Activated CD4-positive, alpha-beta T cell treated with anti-CD3 and anti-CD28 coated beads, Interleukin-2, amount 10 ng/mL, durations not matched to agents 7 days and 5 days (primary cell): ENCODE data around the gene TYRP1. TPM values are rescaled to one million over a fixed set of nuclear protein-coding genes. Genes with fewer than 3 reads are reported as not detected.

Source experiments
- CTCF ChIA-PET: fragments of 350-600 bp; sonication (Branson Sonifier 250); formaldehyde crosslinking; loops from one replicate; lab custom pipeline; 2021; ENCODE audit warnings: antibody characterized with exemption; lab: Charles Lee
- POLR2A ChIA-PET: fragments of 350-600 bp; sonication (Branson Sonifier 250); formaldehyde crosslinking; loops from one replicate; lab custom pipeline; 2021; ENCODE audit warnings: antibody characterized with exemption; lab: Charles Lee
- DNase-seq: peaks from one replicate; pipeline ENCODE4 v3.0.0-alpha.2; 2020
- H3K27ac Mint-ChIP-seq: one replicate; pipeline ENCODE4 v1.8.0; 2021; ENCODE audit warnings: mild to moderate bottlenecking, moderate library complexity, mixed read lengths
- H3K27me3 Mint-ChIP-seq: one replicate; pipeline ENCODE4 v1.8.0; 2021; ENCODE audit warnings: mixed read lengths
- H3K36me3 Mint-ChIP-seq: one replicate; pipeline ENCODE4 v1.8.0; 2021; ENCODE audit warnings: low read depth, mixed read lengths
- H3K4me1 Mint-ChIP-seq: one replicate; pipeline ENCODE4 v1.8.0; 2021; ENCODE audit warnings: mixed read lengths
- H3K4me3 Mint-ChIP-seq: one replicate; pipeline ENCODE4 v1.8.0; 2021; ENCODE audit warnings: mild to moderate bottlenecking, moderate library complexity, mixed read lengths
- H3K9me3 Mint-ChIP-seq: one replicate; pipeline ENCODE4 v1.8.0; 2021; ENCODE audit warnings: mixed read lengths
- total RNA-seq, 2 experiments: library from RNA; stranded (reverse); gene quantifications; one replicate each; pipeline ENCODE4 v1.2.3, GENCODE V29; 2021

Gene TYRP1
- total RNA-seq, 2 experiments from 2014 or later, result not detected

GRCh38 chr9:12723409-12724028 is 30.3 kb downstream of the TYRP1 start:
- no peak overlapping the region for H3K4me3 Mint-ChIP-seq
- H3K4me1 Mint-ChIP-seq, result no peaks in the 10 kb centered on the region
- no peak for DNase-seq
- ChIA-PET CTCF (no interaction called here), POLR2A (no interaction called here)
- H3K27me3 Mint-ChIP-seq, result no peaks in the 10 kb centered on the region
- peaks cover 1% of the 10 kb centered on the region for H3K9me3 Mint-ChIP-seq
- H3K36me3 Mint-ChIP-seq, result no peaks in the 10 kb centered on the region
- H3K27ac Mint-ChIP-seq, result no peak overlapping the region

- no peaks in the 10 kb centered on the region for H3K27me3 Mint-ChIP-seq
- H3K4me1 Mint-ChIP-seq, result no peaks in the 10 kb centered on the region
- ChIA-PET CTCF (no interaction called here), POLR2A (no interaction called here)
- peaks cover 1% of the 10 kb centered on the region for H3K9me3 Mint-ChIP-seq
- no peaks in the 10 kb centered on the region for H3K36me3 Mint-ChIP-seq
- no peak for DNase-seq
- no peak overlapping the region for H3K4me3 Mint-ChIP-seq
- H3K27ac Mint-ChIP-seq, result no peak overlapping the region
These were observed 33.6 kb downstream of the TYRP1 start for GRCh38 chr9:12726795-12727194.

DNA sequence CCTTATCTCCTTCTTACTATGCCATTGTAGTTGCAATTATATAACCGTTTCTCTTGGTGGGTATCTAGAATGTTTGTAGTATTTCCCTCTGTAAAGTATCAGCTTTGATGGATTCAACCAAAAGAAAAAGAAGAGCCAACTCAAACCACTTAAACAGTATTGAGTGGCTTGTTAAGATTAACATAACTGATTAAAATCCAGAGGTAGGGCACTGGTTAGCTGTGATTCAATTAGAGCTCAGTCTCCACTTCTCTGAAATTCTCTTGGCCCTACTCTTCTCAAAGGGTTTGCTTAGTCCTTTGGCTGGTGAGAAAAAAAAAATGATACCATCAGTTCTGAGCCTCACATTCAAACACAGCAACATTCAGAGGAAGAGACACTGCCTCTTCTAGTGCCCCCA is 37.0 kb downstream of the TYRP1 start:
- Mint-ChIP-seq H3K36me3 (no peaks in the 10 kb centered on the region), H3K9me3 (peaks cover 4% of the 10 kb centered on the region)

DNA sequence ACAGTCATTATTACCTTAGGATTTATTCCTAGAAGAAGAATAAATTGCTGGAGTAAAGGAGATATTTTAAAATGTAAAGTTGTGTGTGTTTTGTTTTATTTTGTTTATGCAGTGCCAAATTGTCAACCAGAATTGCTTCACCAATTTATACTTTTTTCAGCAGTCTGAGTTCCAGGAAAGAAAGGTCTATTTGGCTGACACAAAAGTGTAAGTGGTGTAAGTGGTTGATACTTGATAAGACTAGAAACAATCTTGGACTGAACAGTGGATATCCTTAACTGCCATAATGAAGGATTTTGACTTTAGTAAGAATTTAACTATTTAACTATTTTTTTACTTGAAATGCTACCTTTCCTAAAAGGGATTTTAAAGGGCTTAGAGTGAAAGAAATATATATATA is 37.7 kb downstream of the TYRP1 start:
- Mint-ChIP-seq H3K4me1 (no peaks in the 10 kb centered on the region), H3K9me3 (peaks cover 4% of the 10 kb centered on the region), H3K4me3 (no peak overlapping the region), H3K27me3 (no peaks in the 10 kb centered on the region), H3K27ac (no peak overlapping the region), H3K36me3 (no peaks in the 10 kb centered on the region)
- ChIA-PET POLR2A (no interaction called here), CTCF (no interaction called here)
- no peak for DNase-seq

More for the DNA sequence above, 37.0 kb downstream of the TYRP1 start:
- CTCF ChIA-PET, result no interaction called here
- POLR2A ChIA-PET, result no interaction called here
- Mint-ChIP-seq H3K27me3 (no peaks in the 10 kb centered on the region), H3K4me1 (no peaks in the 10 kb centered on the region), H3K27ac (no peak overlapping the region), H3K4me3 (no peak overlapping the region)
- no peak for DNase-seq

- no peaks in the 10 kb centered on the region for H3K4me1 Mint-ChIP-seq
- H3K4me3 Mint-ChIP-seq, result no peak overlapping the region
- H3K9me3 Mint-ChIP-seq, result peaks cover 4% of the 10 kb centered on the region
- no peaks in the 10 kb centered on the region for H3K27me3 Mint-ChIP-seq
- H3K36me3 Mint-ChIP-seq, result no peaks in the 10 kb centered on the region
- no peak for DNase-seq
- POLR2A ChIA-PET, result no interaction called here
- H3K27ac Mint-ChIP-seq, result no peak overlapping the region
- CTCF ChIA-PET, result no interaction called here
These were observed 39.8 kb downstream of the TYRP1 start for GRCh38 chr9:12732971-12733370.

DNA sequence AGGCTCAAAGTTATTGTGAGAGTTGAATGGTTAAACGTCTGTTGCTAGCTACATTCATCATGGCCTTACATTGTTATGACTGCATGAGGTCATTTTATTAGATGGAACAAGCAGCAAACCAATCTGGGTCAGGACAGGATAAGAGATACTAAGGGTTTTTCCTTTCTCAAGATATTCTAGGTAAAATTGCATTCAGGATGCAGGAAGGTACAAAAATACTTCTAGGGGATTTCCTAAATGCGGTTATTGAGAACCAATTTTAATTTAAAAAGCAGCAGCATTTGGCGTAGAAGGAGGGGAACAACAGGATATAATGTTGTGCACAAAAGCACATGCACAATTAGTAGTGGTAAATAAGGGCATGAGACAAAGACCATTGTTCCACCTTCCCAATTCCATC is 42.5 kb downstream of the TYRP1 start:
- ChIA-PET CTCF (no interaction called here), POLR2A (no interaction called here)
- H3K4me3 Mint-ChIP-seq, result no peak overlapping the region

GRCh38 chr9:12737871-12738270 is 44.7 kb downstream of the TYRP1 start:
- POLR2A ChIA-PET, result no interaction called here
- Mint-ChIP-seq H3K27ac (no peak overlapping the region), H3K9me3 (peaks cover 6% of the 10 kb centered on the region), H3K27me3 (no peaks in the 10 kb centered on the region), H3K36me3 (no peaks in the 10 kb centered on the region), H3K4me3 (no peak overlapping the region), H3K4me1 (no peaks in the 10 kb centered on the region)
- DNase-seq, result no peak
- CTCF ChIA-PET, result no interaction called here

More for the DNA sequence above, 42.5 kb downstream of the TYRP1 start:
- no peak for DNase-seq
- H3K27me3 Mint-ChIP-seq, result no peaks in the 10 kb centered on the region
- no peaks in the 10 kb centered on the region for H3K4me1 Mint-ChIP-seq
- no peaks in the 10 kb centered on the region for H3K36me3 Mint-ChIP-seq
- H3K9me3 Mint-ChIP-seq, result peaks cover 4% of the 10 kb centered on the region
- no peak overlapping the region for H3K27ac Mint-ChIP-seq

DNA sequence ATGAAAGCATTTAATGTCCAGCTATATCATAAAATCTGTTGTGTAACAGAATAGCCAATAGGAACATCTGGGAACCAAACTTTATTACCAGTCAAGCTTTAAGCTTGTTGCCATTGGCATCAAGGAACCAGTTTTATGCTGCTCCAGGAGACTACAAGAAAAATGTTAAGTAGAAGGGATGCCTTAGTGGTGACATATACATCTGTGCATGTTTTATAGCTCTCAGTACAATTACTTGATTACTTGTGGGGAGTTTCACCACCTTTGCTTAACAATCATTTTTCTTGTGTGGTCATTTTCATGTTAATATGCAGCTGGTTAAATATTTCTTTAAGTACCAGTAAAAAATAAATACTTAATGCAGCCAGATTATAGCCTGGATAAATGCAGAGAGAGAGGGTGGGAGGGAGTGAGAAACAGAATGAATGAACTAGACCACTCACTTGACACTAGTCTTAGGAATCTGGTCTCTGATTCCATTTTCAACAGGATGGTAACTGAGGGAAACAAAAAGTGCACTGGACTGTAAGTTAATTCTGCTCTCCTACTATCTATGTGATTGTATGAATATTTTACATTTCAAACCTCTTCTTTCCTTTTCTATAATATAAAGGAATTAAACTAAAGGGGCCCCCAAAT is 45.9 kb downstream of the TYRP1 start:
- ChIA-PET CTCF (no interaction called here), POLR2A (no interaction called here)
- Mint-ChIP-seq H3K36me3 (no peaks in the 10 kb centered on the region), H3K9me3 (peaks cover 6% of the 10 kb centered on the region), H3K27me3 (no peaks in the 10 kb centered on the region), H3K4me1 (no peaks in the 10 kb centered on the region), H3K27ac (no peak overlapping the region), H3K4me3 (no peak overlapping the region)
- no peak for DNase-seq

DNA sequence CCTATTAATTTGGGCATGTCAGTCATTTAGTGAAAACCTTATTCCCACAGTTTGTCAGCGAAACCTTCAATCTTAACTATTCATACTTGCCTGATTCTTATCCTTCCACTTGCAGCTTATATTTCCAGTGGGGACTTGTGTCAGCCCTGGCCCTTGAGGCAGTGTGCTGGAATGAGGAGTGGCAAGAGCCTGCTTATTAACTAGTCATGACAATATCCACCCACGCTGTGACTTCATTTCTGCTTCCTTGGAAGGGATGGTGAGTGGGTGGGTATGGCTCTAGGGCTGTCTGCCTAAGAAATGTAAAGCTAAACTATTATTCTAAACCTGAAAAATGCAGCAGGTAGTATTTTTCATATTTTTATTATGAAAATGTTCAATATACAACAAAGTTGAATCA is 47.7 kb downstream of the TYRP1 start:
- DNase-seq, result no peak
- Mint-ChIP-seq H3K9me3 (peaks cover 7% of the 10 kb centered on the region), H3K4me3 (no peak overlapping the region), H3K27me3 (no peaks in the 10 kb centered on the region), H3K36me3 (no peaks in the 10 kb centered on the region), H3K27ac (no peak overlapping the region), H3K4me1 (no peaks in the 10 kb centered on the region)
- CTCF ChIA-PET, result no interaction called here
- POLR2A ChIA-PET, result no interaction called here

- no peaks in the 10 kb centered on the region for H3K27me3 Mint-ChIP-seq
These were observed 54.8 kb downstream of the TYRP1 start for GRCh38 chr9:12748016-12748415.

GRCh38 chr9:12748954-12749353 is 55.8 kb downstream of the TYRP1 start:
- Mint-ChIP-seq H3K27ac (no peak overlapping the region), H3K4me1 (no peaks in the 10 kb centered on the region), H3K4me3 (no peak overlapping the region), H3K27me3 (no peaks in the 10 kb centered on the region), H3K9me3 (peaks cover 13% of the 10 kb centered on the region), H3K36me3 (no peaks in the 10 kb centered on the region)
- ChIA-PET CTCF (no interaction called here), POLR2A (no interaction called here)
- no peak for DNase-seq

More at GRCh38 chr9:12748016-12748415, 54.8 kb downstream of the TYRP1 start:
- ChIA-PET POLR2A (no interaction called here), CTCF (no interaction called here)
- Mint-ChIP-seq H3K9me3 (peaks cover 13% of the 10 kb centered on the region), H3K4me3 (no peak overlapping the region), H3K27ac (no peak overlapping the region), H3K4me1 (no peaks in the 10 kb centered on the region), H3K36me3 (no peaks in the 10 kb centered on the region)
- DNase-seq, result no peak

DNA sequence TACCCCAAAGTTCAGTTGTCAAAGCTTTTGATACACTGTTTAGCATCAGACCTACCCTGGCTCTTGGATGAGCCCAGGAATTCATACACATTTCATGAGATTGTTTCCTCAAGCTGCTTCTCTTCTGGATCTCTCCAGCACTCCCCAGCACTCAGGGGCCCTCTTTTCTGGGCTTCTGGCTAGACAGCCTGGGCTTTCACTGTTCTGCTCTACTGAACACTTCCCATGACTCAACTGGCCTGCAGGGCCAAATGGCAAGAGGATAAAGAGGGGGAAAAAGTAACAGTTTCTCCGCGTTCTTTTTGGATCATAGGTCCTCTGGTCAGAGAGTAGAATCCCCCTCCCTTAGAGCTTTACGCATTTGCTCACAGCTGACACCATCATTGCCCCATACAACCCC is 60.7 kb downstream of the TYRP1 start:
- H3K27ac Mint-ChIP-seq, result no peak overlapping the region
- CTCF ChIA-PET, result no interaction called here
- POLR2A ChIA-PET, result no interaction called here

DNA sequence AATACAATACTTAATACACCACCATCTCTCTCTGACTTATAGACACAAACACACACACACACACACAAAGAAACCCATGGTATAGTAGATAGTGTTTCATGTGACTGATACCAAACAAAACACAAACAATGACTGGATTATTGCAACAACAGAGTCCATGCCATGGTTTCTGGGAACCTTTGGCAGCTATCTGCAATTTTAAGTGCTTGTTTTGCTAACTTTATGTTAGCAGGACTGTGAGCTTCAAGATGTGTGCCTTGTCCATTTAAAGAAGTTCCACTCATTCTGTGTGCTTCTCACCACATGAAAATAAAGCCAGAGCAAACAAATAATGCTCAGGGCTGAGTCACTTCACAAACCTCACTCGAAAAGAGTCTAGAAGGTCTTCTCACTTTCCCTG is 66.6 kb downstream of the TYRP1 start:
- H3K4me1 Mint-ChIP-seq, result no peaks in the 10 kb centered on the region
- peaks cover 3% of the 10 kb centered on the region for H3K9me3 Mint-ChIP-seq
- no peaks in the 10 kb centered on the region for H3K27me3 Mint-ChIP-seq
- no peak for DNase-seq
- CTCF ChIA-PET, result no interaction called here
- H3K36me3 Mint-ChIP-seq, result no peaks in the 10 kb centered on the region
- POLR2A ChIA-PET, result no interaction called here
- H3K4me3 Mint-ChIP-seq, result no peak overlapping the region
- H3K27ac Mint-ChIP-seq, result no peak overlapping the region

More for the DNA sequence above, 60.7 kb downstream of the TYRP1 start:
- Mint-ChIP-seq H3K27me3 (no peaks in the 10 kb centered on the region), H3K9me3 (no peaks in the 10 kb centered on the region), H3K4me1 (no peaks in the 10 kb centered on the region), H3K4me3 (no peak overlapping the region), H3K36me3 (no peaks in the 10 kb centered on the region)
- no peak for DNase-seq
